HG03039 (cell line): Measurements from ENCODE around the gene PRDM16.
"Not testable (repeated sequence)": the region's sequence is repeated elsewhere in the genome, so short reads cannot be mapped to it uniquely, and the experiment has no call there.

Experiments
- ATAC-seq: cut with Tn5 transposase; IDR thresholded peaks from one replicate; pipeline ENCODE4 v1.9.1; 2021; ENCODE audit warnings: mild to moderate bottlenecking, moderate library complexity; ENCODE audit not compliant: unreplicated experiment

PRDM16 gene

DNA sequence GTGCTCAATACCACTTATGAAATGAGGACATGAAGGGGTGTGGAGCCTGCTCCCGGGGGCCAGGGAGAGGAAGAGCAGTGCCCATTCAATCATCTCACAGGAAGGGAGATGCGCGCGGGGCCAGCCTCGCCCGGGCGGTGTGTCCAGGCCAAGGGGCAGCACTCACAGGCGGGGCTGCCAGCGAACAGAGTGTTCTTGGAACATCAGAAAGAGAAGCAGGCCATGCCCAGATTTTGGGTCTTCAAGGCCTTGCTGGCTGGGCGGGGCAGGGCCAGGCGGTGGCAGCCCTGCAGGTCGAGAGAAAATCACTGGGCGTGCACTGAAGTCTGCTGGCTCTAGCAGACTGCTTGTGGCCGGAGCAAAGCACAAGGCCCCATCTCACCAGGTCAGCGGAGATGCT lies 168.6 kb downstream of the PRDM16 start:
- ATAC-seq: no peak

DNA sequence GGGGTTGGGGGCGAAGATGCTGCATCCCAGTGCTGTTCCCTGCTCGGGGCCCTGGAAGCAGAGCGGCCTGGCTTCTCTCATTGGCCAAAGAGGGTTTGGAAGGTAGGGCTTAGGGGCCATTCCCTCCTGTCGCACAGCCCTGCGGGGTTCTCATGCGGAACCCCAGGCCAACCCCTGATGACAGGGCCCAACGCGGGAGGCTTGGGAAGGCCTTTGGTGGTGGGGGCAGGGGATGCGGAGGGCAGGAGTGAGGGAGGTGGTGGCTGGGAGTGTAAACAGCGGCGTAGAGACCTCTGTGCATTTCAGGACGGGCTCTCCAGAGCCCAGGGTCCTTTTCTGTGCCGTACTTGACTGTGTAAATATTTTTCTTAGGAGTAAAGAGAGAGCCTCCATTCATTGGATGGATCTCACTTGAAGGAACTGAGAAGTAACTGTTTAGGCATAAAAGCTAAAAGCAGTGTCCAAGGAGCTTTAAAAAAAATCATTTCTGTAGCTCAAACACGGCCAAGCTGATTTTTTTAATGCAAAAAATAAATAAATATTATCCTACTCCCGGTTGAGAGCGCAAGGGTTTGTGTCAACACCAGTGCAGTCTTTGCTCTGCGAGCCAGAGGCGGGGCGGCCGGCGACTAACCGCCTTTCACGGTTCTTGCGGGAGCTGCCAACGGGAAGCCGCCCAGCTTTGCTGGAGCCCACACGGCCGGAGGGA lies 169.1 kb downstream of the PRDM16 start:
- ATAC-seq: no peak

- no peak for ATAC-seq
Measured at GRCh38 chr1:3238703-3239278, 169.8 kb downstream of the PRDM16 start.

DNA sequence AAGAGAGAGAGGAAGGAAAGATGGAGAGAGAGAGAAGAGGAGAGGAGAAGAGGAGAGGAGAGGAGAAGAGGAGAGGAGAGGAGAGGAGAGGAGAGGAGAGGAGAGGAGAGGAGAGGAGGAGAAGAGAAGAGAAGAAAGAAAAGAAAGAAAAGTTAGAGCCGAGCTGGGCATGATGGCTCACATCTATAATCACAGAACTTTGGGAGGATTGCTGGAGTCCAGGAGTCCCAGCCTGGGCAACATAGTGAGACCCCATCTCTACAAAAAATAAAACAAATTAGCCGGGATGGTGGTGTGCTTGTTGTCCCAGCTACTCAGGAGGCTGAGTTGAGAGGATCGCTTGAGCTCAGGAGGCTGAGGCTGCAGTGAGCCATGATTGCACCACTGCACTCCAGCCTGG lies 171.0 kb downstream of the PRDM16 start:
- ATAC-seq: not testable (repeated sequence)

GRCh38 chr1:3240524-3241235 lies 171.7 kb downstream of the PRDM16 start:
- ATAC-seq: no peak

DNA sequence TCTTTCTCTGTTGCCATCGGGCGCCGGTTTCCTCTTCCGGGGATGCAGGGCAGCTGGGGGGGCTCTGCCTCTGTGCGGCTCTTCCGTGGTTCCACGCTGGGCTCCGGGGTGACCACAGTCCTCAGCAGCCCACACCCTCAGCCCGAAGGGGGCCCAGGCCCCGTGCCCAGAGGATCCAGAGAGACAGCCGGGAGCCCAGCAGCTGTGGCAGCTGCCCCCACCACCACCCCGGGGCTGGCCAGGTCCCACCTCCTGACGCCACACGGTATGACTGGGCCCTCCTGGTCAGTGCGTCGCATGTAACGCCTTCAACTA lies 172.2 kb downstream of the PRDM16 start:
- no peak for ATAC-seq

DNA sequence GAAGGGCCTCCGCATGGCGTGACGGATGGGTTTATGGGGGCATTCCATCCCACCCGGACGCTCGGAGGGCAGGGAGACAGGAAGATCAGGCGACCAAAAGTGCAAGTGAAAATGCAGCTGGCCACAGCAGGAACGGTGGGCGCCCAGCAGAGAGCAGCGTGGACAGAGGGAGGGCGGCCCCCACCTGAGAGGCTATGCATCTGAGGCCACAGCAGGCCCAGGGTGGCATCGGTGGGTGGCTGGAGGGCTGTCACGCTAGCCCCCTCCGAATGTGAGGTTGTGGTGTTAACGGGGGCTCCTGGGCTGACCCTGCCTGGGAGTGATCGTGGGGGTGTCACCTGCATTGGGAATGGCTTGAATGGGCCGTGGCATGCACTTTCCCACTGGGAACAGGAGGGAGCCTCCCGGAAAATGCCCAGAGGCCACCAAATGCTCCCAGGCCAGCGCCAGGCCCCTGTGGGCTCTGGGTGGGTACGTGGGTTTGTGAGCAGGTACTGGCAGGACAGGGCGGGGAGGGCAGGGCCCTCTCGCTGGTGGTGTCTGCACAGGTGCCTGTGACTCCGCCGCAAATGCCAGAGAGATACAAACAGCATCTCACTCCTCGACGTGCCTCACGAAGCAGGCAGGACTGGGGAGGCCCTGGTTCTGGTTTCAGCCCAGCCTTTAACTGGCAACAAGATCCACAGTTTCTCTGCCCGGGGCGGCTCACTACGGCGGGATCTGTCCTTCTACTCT lies 172.8 kb downstream of the PRDM16 start:
- no peak for ATAC-seq

DNA sequence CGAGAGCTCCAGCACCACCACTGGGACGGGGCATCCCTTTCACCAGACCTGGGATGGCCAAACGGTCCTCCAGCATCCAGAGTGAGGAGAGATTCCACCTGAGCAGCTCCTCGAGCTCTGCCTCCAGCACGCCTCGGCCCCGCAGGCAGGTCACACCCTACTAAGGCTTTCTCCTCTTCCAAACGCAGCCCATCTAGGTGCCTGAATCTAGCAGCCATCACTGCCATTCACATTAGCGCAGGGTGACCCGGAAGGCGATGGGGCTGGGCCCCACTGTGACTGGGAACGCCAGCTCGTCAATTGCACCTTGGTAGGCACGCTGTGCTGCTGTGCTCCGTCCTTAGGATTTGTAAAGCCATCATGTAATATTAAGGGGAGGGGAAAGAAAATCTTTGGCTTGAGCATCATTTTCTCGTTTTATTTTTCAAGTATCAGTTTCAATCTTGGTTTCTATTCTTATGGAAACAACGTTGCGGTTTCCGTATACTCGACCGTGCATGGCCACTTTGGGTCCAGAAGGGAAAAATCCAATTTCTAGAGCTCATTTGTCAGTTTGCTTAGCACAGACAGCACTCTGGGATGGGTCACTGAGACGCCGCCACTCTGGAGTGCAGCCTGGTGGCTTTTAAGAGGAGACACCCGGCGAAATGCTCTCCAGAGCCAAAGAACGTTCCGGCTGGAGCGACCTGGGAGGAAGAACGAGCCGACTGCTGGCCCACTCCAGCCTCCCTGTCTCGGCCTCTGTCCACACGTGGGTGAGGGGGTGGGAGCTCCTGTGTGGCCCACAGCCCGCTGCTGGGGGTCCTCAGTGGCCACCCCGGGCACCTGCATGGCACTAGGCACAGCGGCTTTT lies 173.6 kb downstream of the PRDM16 start:
- ATAC-seq: no peak

- ATAC-seq: no peak
Measured at GRCh38 chr1:3243304-3243703, 174.3 kb downstream of the PRDM16 start.

DNA sequence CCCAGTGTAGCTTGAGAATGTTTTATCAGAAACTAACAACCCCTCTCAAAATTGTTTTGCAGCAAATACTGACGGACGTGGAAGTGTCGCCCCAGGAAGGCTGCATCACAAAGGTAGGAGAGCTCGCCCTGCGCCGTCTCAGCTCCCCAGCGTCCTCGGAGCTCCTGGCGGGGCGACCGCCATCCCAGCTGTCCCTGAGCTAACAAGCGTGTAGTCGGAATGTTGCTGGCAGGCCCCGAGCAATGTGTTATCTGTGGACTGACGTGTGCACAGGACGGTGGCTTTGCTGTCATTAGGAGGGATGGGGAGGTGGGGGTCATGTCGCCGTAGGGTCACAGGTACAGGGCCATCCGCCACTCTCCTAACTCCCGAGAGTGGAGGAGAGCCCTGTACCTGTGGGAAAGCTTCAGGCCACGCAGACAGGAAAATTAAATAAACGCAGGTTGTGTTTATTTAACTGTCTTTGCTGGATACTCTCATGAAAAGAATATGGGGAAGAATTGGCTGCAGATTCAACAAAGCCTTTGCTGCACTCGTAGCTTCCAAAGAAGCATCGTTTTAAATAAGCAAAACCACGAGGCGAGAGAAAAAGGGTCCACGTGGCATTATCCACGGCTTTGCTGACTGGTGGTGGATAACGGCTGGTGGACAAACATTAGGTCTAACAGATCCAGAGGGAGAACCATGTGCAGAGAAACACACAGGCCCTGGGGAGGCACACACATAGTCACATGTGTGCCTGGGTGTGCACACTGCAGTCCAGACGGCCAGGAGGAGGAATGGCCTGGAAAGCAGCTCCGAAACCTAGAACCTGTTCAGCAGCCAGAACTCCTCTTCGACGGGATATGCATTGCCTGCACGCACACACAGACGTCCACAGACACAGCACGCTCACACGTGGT lies 175.3 kb downstream of the PRDM16 start:
- no peak for ATAC-seq

GRCh38 chr1:3244927-3245315 lies 175.9 kb downstream of the PRDM16 start:
- no peak for ATAC-seq

DNA sequence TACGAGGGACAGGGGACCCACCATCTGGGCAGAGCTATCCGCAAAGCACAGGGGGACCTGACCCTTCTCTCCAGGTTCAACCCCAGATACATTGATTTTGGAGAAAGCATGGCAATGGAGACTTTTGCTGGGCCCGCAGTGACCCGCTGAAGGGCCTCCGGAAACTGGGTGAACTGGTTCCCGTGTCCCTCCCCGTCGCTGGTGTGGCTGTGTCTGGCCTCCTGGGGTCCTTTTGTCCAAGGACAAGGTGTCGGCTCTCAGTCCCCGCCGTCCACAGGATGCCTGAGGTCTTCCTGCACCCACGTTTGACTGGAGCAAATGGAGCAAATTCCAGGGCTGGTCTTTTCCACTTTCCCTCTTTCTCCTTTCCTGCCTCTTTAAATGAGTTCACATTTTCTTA lies 176.3 kb downstream of the PRDM16 start:
- no peak for ATAC-seq

DNA sequence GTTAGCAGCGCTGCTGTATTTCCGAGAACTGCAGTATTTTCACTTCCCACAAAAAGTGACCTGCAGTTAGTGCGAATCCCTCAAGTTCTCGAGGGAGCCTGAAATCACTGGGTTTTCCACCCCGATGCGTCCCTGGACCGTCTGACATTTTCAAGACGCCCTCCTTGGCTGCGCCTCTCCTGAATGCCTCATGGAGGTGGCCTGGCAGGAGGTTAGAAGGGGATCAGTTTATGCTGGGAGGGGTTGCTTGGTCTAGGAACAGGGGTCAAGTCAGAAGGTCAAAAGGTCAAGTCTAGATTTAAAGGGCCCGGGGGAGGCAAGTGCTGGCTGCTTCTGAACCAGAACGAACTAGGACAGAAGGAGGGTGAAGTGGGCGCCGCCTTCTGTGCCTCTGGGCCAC lies 176.8 kb downstream of the PRDM16 start:
- ATAC-seq: no peak

DNA sequence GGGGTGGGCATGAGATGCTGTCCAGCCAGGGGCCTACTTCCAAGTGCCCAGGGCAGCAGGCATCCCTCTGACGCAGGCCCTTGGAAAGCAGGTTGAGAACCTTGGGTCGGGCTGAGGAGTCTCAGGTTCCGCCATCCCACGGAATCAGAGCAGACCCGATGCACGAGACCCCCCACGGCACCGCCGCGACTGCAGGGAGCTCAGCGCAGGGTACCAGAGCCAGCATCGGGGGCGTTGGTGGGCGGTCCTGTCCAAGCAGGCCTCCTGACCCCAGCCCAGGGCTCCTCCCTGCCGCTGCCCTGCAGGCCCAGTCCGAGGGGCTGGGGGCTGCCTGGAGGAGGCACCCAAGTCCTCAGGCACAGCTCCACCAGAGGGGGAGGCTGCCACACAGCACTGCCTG lies 177.2 kb downstream of the PRDM16 start:
- ATAC-seq: no peak

GRCh38 chr1:3247521-3248121 lies 178.6 kb downstream of the PRDM16 start:
- no peak for ATAC-seq

DNA sequence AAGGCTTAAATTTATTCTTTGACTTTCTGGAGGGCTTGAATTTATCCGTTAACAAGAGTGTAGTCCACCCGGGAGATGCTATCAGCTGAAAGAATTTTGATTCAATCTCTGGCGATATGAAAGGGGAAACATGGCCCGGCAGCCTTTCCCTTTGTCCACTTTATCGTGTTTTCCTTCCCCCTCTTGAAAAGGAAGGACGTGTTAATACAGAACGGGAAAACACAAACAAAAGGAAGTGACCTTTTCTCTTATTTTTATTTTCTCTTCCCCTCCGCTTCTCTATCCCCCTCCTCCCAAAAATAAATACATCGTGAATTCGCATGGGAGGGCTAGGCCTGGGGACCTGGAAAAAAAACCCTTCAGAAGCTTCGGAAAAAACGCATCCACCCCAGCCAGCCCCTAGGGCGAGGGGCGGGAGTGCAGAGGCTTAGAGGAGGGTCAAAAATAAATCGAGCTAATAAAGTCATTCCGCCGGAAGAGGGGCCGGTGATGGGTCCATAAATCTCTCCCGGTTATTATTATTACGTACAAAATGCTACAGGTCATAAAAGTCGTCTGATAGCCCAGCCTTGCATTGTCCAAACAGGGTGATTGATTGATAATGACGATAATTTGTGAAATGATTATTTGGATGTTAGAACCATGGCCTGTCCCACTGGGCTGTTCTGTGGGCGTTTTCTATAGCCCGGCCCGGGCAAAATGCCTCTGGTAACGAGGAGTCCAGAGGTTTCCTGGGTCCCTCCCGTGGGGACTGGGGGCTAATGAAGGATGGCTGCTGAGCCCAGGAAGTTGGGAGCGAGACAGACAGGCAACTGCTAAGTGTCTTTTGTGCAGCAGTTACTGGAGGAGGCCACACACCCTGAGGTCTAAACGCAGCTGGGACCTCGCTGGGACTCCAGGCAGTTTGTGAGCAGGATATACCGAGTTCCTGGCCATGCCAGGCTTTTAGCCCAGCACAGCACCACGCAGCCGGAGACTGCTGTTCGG lies 179.4 kb downstream of the PRDM16 start:
- ATAC-seq: no peak

GRCh38 chr1:3249231-3249630 lies 180.2 kb downstream of the PRDM16 start:
- ATAC-seq: no peak
